ENCODE measurements around the gene AIP.
"Not testable (repeated sequence)": the region's sequence is repeated elsewhere in the genome, so short reads cannot be mapped to it uniquely, and the experiment has no call there.

AIP gene

GRCh38 chr11:67468759-67469507 lies 13.9 kb upstream of the AIP start, which contains the start of gene TMEM134:
TSS of gene TMEM134 (minus strand) at chr11:67469251. CDS start at chr11:67469192, 59 bp downstream.
- peak; percentile 92 for DNase-seq (ENCODE audit: low spot score)

- DNase-seq (ENCODE audit: low spot score): no peak
Observed at GRCh38 chr11:67469508-67469811, 13.4 kb upstream of the AIP start.

DNA sequence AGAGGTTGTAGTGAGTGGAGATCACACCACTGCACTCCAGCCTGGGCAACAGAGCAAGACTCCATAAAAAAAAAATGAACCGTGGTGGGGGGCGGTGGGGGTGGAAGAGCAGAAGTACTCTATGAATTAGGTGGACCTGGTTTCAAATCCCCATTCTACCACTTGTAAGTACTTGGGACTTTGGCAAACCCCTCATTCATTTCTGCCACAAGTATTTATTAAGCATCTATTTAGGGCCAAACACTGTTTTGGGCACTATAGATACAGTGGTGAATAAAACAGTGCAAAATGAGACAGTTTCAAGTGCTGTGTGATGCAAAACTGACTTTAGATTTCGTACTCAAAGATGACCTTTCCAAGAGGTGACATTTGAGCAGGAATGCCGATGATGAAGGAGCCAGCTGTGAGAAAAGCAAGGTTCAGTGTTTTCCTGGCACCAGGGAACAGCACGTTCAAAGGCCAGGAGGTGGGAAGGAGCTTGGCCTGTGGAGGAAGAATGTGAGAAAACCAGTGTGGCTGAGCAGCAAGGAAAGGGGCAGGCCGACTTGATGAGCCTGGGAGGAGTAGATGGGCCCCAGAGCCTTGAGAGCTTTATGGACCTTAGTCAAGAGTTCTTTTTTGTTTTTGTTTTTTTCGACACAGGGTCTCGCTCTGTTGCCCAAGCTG lies 12.4 kb upstream of the AIP start:
- no peak for DNase-seq (ENCODE audit: low spot score)

DNA sequence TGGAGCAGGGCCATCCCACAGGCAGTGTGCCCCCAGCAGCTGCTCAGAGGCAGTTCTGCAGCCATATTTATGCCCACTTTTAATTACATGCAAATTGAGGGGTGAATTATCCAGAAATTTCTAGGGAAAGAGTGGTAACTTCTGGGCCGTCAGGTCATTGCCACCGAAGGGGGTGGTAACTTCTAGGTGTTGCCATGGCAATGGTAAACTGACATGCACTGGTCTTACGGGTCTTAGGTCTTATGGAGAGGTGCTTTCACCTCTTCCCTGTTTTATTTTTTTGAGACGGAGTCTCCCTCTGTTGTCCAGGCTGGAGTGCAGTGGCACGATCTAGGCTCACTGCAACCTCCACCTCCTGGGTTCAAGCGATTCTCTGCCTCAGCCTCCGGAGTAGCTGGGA lies 9.9 kb upstream of the AIP start:
- no peak for DNase-seq (ENCODE audit: low spot score)

DNA sequence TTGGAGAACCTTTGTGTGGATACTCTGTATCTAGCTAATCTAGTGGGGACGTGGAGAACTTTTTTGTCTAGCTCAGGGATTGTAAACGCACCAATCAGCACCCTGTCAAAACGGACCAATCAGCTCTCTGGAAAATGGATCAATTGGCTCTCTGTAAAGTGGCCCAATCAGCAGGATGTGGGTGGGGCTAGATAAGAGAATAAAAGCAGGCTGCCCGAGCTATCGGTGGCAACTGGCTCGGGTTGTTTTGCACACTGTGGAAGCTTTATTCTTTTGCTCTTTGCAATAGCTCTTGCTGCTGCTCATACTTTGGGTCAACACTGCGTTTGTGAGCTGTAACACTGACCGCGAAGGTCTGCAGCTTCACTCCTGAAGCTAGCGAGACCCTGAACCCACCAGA lies 6.1 kb upstream of the AIP start:
- not testable (repeated sequence) for DNase-seq (ENCODE audit: low spot score)

DNA sequence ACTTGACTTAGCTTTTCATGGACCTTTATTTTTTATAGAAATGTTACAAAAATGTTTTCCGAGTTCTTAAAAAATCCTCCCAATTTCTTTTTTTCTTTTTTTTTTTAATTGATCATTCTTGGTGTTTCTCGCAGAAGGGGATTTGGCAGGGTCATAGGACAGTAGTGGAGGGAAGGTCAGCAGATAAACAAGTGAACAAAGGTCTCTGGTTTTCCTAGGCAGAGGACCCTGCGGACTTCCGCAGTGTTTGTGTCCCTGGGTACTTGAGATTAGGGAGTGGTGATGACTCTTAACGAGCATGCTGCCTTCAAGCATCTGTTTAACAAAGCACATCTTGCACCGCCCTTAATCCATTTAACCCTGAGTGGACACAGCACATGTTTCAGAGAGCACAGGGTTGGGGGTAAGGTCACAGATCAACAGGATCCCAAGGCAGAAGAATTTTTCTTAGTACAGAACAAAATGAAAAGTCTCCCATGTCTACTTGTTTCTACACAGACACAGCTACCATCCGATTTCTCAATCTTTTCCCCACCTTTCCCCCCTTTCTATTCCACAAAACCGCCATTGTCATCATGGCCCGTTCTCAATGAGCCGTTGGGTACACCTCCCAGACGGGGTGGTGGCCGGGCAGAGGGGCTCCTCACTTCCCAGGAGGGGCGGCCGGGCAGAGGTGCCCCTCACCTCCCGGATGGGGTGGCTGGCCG lies 5.3 kb upstream of the AIP start:
- DNase-seq (ENCODE audit: low spot score): not testable (repeated sequence)

DNA sequence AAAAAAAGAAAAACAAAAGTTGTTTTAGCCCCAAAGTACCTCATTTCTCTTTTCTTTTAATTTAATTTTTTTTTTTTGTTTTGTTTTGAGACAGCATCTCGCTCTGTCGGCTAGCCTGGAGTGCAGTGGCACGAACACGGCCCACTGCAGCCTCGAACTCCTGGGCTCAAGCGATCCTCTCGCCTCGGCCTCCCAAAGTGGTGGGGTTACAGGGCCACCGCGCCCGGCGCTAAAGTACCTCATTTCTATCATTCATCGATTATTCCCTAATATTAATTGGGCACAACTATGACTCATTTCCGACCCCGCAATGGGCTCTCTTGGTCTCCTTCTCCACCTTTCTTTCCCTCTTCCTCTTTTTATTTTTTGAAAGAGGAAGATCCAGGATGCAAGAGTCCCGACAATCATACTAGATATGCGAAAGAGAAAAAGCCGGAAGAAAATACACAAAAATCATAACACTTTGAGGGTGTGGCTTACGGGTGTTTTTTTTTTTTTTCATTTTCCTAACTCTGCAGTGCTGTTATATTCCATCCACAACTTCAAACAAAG lies 475 bp upstream of the AIP start:
- DNase-seq (ENCODE audit: low spot score): peak; percentile 25

- DNase-seq (ENCODE audit: low spot score): no peak
Observed at GRCh38 chr11:67483831-67484665, 1.2 kb downstream of the AIP start.

- DNase-seq (ENCODE audit: low spot score): no peak
Observed at GRCh38 chr11:67484847-67485311, 2.1 kb downstream of the AIP start.

DNA sequence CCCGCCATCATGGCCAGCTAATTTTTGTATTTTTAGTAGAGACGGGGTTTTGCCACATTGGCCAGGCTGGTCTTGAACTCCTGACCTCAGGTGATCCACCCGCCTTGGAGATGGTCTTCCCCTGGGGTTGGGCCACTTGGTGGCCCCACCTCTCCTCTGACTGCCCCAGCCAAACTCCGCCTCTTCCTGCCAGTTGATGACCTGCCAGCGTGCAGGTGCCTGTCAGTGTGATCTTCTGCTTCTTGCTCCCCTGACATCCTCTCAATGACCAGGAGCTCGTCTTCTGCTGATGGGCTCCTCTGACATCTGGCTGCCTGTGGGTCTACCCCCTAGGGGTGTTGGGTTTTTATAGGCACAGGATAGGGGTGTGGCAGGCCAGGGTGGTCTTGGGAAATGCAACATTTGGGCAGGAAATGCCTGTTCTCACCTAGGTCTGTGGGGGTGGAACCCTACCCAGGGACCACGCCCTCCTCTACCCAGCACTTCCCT lies 3.1 kb downstream of the AIP start:
- DNase-seq (ENCODE audit: low spot score): not testable (repeated sequence)

- no peak for DNase-seq (ENCODE audit: low spot score)
Observed at GRCh38 chr11:67486481-67487195, 3.8 kb downstream of the AIP start.

GRCh38 chr11:67489203-67489884 lies 6.5 kb downstream of the AIP start:
- no peak for DNase-seq (ENCODE audit: low spot score)

DNA sequence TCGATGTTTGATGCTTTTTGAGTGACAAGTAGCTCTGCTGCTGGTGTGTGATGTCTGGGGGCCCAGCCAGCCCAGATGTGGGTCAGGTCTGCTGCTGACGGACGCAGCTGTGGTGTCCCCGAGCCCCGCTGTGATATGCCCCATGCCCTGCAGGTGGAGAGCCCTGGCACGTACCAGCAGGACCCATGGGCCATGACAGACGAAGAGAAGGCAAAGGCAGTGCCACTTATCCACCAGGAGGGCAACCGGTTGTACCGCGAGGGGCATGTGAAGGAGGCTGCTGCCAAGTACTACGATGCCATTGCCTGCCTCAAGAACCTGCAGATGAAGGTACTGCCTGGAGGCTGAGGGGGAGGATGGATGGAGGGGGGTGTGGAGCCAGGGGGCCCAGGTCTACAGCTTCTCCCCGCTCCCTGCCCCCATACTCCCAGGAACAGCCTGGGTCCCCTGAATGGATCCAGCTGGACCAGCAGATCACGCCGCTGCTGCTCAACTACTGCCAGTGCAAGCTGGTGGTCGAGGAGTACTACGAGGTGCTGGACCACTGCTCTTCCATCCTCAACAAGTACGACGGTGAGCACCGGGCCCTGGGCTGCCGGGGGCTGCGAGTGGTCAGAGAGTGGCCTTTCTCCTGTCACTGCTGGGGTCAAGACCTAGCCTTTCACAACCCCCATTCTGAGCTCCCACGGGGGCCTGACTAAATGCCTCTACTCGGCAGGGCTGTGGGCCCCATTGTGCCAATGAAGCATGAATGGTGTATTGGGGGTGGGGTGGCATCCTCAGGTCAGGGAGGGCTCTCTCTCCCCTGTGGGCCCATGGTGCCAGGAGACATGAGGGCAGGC lies 7.3 kb downstream of the AIP start:
- DNase-seq (ENCODE audit: low spot score): no peak

- DNase-seq (ENCODE audit: low spot score): no peak
Observed at GRCh38 chr11:67490727-67491065, 7.9 kb downstream of the AIP start.

- no peak for DNase-seq (ENCODE audit: low spot score)
Observed at GRCh38 chr11:67491276-67492068, 8.6 kb downstream of the AIP start.

GRCh38 chr11:67492069-67492727 lies 9.4 kb downstream of the AIP start:
- DNase-seq (ENCODE audit: low spot score): no peak

- DNase-seq (ENCODE audit: low spot score): no peak
Observed at GRCh38 chr11:67492801-67493547, 10.1 kb downstream of the AIP start.
